Right forelimb (tissue), 1 donor: Measurements from ENCODE around the gene FHAD1.
"Not testable (repeated sequence)": the region's sequence is repeated elsewhere in the genome, so short reads cannot be mapped to it uniquely, and the experiment has no call there.

Source experiments
- DNase-seq: peaks from one replicate; pipeline ENCODE4 v3.0.0-alpha.2; 2018

The FHAD1 gene

DNA sequence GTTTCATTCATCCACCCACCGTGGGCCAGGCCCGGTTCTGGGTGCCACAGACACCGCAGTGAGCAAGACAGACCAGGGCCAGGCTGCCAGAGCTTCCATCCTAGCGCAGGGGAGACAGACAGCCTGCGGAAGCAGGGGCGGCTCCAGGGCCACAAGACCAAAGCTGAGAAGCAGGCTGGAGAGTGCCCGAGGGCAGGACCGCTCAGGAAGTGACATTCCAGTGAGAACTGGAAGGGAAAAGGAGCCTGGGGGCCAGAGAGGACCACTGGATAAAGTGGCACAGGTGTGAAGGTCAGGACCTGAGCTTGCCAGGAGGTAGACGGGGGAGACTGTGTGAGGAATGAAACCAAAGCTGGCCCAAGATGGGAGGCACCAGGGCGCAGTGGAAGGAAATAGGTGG is 103.1 kb downstream of the FHAD1 start:
- no peak for DNase-seq

DNA sequence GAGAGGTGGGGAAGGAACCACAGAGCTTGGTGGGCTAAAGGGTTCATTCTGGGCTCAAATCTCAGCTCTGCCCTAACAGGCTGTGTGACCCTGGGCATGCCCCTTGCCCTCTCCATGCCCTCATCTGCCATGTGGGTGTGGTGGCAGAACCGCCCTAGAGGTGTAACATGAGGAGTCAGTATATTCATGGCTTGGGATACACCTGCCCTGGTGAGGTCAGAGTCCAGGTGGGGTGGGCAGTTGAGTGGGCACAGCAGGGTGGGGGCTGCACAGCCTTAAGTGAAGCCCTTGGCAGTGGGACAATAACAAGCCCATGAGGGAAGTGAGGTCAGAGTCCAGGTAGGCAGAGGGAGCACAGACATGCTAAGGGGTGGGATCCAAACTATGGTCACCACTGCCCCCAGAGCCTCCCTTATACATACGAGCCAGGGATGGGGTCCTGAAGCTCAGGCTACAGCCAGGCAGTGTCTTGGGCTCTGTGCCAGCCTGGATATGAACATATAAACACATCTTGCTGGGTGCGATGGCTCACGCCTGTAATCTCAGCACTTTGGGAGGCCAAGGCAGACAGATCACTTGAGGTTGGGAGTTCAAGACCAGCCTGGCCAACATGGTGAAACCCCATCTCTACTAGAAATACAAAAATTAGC is 103.7 kb downstream of the FHAD1 start:
- no peak for DNase-seq

- no peak for DNase-seq
Observed at GRCh38 chr1:15351310-15351709, 104.3 kb downstream of the FHAD1 start.

GRCh38 chr1:15352128-15352957 is 105.3 kb downstream of the FHAD1 start:
- no peak for DNase-seq

DNA sequence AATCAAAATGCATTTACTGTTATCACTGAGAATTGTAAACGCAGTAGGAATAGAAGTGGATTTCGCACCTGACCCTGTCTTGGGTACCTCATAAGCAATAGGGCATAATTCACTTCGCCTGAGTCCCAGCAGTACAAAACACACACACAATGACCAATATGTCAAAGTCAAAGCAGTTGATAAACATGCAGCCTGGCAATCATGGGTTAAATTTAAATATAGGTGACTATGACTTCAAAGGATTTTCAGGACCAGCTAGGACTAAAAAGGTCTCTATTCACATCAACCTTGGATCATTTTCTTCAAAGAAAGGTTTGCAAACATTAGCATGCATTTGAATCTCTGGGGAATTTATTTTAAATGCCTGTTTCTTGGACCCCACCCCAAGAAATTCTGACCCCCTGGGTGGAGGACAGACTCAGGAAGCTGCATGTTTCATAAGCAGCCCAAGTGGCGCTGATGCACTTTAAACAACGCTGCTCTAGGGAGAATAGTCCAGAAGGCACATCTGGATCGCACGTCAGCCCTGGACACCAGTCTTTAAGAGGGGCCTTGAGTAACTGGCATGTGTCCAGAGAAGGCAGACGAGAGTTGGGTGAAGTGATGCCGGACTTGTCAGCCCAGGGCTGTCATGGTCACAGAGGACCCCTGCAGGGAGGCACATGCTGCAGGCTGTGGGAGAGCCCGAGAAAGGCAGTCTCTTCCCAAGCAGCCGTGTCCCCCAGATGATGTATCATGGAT is 107.0 kb downstream of the FHAD1 start:
- no peak for DNase-seq

GRCh38 chr1:15354580-15354965 is 107.5 kb downstream of the FHAD1 start:
- no peak for DNase-seq

DNA sequence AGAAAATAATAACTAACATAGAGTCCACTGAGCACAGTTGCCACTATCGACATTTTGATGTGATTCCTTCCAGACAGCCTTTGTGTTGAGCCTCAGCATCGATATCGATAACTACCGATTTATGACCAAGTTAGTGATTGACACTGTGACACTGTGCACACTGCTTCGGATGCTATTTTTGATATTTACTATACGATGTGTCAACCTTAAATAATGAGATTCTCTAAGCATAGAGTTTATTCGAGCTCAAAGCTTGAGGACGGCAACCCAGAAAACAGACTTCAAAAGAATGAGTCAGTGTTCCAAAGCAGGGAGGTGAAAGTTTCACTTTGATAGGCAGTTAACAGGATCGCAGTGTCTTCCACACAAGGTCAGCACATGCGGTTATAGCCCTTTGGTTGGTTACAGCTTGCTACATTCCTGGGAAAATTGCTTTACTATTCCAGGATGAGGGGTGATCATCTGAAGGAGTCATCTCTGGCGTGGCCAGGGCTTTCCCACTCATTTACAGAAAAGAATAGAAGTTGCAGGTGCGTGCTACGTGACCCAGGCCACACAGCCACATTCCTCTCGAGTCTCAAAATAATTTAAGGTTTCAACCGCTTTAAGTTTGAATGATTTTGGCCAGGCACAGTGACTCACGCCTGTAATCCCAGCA is 109.1 kb downstream of the FHAD1 start:
- DNase-seq: no peak

DNA sequence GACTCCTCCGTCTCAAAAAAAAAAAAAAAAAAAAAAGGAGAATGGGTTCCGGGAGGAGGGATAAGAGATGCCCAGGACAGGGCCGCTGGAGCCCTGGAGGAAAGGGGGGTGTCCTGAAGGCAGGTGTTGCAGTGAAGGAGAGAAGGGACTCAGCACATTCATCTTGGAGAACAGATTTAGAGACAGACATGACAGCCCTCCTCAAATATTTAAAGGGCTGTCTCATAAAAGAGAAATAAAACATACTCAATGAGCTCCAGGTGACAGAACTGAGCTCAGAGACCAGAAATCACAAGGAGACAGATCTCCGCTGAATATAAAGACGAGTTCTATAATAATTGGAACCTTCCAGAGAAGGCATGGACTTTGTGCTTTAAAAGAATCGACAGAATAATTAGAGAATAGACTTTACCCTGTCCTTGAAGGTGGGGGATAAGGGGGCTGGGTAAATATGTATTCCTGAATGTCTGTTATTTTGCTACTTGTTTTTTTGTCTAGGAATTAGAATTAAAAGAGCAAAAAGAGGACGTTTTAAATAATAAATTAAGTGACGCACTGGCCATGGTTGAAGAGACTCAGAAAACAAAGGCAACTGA is 110.7 kb downstream of the FHAD1 start:
- no peak for DNase-seq

GRCh38 chr1:15358565-15359133 is 111.6 kb downstream of the FHAD1 start:
- DNase-seq: no peak

- DNase-seq: no peak
Observed at GRCh38 chr1:15360700-15361099, 113.7 kb downstream of the FHAD1 start.

DNA sequence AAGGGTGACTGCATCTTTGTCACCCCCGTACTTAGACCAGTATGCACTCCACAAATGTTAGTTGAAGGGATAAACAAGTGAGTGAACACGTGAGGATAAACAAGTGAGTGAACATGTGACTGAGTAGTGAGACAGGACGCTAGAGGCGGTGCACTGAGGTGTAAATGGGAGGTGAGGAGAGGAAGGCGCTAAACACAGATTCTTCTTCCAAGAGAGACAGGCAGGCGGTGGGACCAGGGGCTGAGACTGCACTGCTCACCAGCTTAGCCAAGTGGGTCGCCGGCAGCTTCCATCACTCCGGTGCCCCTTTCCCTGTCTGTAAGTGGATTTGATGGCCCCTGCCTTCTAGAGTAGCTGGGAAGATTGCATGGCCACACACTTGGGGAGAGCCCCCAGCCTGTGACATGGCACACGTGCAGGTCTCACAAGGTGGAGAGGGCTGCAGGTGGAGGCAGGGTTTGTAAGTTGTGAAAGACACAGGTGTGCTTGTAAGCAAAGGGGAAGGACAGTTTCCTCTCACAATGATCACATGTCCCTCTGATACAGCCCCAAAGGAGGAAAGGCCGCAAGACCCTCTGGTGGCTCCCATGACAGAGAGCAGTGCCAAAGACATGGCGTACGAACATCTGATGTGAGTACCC is 115.2 kb downstream of the FHAD1 start:
- DNase-seq: no peak

DNA sequence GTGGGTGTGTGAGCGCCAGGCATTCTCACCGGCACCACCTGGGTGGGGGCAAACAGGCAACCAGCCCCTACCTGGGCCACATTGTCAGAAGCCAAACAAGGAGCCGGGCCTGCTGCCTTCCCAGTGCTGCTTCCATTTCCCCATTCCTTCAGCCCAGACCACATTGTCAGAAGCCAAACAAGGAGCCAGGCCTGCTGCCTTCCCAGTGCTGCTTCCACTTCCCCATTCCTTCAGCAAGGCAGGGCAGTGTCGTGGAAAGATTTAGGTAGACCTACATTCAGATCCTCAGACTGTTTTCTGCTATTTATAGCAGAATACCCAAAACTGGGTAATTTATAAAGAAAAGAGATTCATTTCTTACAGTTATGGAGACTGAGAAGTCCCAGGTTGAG is 115.7 kb downstream of the FHAD1 start:
- DNase-seq: no peak

DNA sequence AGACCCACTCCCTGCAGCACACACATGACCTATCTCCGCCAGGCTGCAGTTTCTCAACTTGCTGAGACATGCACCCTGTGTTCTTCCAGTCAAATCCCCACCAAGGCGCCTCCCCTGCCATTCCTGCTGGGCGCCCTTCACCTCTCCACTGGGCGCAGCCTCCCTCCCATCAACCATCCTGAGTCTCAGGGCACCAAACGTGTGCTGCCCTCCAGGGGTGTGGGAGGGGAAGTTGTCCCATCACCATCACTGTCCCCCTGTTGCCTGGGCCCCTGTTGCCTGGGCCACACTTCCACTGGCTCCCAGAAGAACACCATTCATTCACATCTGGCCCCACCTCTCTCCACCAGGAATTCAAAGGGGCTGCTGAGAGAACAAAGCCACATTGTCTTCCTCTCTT is 117.7 kb downstream of the FHAD1 start:
- no peak for DNase-seq

DNA sequence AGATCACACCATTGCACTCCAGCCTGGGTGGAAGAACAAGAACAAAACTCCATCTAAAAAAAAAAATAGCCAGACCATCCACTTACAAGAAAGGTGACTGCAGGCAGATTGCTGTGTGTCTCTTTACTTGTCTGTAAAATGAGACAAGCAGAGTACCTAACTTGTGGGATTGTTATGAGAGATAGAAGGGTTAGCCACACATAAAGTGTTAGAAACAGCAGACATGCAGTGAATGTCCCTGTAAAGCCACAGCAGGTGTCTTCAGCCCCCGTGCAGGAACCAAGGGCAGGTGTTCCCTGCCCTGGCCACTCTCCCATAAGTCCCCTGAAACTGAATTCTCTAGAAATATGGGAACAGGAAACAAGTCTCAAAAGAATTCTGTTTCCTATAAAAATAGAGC is 121.9 kb downstream of the FHAD1 start:
- DNase-seq: no peak

DNA sequence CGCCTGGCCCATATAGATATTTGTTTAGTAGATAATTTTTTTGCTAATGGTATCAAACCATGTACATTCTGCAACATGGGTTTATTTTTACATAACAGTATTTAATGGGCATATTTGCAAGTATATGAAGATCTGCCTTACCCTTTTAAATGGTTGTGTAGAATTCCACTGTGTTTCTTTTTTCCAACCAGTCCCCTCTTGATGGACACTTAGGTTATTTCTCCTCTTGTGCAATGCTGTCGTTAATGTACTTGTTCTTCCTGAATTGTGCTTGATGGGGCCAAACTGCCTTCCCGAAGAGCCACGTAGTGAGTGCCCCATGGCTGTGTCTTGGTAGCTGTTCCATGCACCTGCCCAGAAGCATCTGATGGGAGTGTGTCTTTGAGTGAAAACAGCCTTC is 123.2 kb downstream of the FHAD1 start:
- DNase-seq: no peak

DNA sequence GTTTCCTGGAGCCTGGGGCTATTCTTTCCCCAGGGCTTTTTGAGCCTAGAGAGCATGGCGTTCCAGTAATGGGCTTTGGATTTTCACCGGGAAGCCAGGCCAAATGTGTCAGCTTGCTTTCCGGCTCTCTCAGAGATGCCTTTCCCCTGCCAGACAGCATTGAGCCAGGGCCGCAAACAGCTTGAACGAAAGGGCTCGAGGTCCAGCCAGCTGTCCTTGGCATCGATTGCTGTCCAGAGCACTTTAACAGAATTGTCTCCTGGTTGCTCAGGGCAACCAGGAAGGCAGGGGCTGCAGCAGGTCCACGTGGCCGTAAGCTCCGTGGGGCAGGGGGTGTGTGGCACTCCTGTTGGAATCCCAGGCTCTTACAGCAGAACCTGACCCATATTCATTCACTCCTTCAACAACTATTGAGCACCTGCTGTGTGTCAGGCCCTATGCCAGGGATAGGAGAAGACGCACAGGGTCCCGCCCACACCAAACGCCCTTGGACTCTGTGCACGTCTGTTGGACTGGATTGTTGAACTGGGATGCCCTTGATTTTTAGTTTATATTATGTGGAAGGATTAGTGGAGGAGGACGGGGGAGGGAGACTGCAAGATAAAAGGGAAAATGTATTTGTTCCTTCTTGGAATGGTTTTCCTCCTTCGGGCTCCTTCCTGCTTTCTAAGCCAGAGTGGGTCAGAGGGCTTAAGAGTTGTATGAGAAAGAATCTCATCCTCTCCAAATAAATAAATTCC is 123.9 kb downstream of the FHAD1 start:
- peak; percentile 72 for DNase-seq

DNA sequence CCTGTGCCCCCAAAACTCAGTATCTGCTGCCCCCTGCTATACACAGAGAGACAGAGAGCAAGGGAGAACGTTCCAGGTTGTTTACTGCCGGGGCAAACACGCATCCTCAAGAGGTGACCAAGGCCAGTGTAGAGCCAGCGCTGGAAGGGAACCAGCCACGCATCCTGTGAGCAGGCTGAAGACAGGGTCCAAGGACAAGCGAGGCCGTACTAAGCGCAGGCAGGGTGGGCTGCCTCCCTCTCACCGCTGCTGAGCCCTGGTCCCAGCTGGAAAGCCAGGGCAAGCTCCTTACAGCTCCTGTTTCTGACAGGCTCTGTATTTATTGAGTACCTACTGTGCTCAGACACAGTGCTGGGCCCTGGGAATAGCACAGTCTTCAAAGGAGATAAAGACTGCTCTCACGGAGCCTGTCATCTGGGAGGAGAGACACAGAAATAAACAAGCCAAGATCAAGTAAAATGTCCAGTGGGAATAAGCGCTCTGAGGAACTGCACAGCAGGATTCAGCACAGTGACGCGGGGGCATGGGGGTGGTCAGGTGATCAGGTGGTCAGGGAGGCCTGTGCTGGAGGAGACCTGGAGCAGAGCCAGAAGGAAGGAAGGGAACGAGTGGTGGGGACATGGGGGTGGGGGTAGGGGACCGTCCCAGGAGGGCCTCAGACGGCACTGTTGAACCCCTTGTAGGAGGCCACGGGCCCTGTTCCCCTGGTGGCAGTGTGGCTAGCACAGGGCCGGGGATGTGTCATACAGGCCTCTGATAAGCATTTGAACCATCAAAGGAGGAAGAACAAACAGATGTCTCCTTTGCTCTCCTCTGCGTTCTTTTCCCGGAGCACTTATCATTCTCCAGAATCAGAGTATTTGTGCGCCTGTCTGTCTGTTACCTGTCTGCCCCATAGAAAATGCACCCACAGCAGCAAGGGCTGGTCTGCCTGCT is 124.9 kb downstream of the FHAD1 start:
- no peak for DNase-seq

GRCh38 chr1:15378729-15379128 is 131.7 kb downstream of the FHAD1 start:
- DNase-seq: no peak

GRCh38 chr1:15379151-15379550 is 132.1 kb downstream of the FHAD1 start:
- DNase-seq: not testable (repeated sequence)
